ENCODE measurements around the gene SFMBT2.

SFMBT2 gene

GRCh38 chr10:7424919-7425318, 14.1 kb upstream of the SFMBT2 start:
- DNase-seq = no peak

- no peak for DNase-seq
Observed at GRCh38 chr10:7424315-7424714, 13.5 kb upstream of the SFMBT2 start.

DNA sequence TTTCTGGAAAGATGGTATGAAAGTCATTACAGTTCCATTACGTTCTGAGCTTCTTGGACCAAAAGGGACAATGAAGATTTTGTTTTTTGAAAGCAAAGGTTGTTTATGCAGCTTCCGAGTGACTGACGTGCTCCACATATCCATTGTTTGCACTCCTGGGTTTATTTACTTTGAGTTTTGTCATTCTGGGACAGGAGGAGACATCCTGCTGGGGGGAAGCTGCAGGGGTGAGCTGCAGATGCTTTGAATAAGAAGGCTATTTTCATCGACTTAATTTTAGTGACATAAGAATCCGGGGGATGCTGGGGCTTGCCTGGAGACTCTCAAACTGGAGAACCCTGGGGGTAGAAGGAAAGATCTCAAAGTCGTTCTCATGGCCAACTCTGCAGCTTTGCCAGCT, 12.7 kb upstream of the SFMBT2 start:
- DNase-seq = peak; percentile 19

- no peak for DNase-seq
Observed at GRCh38 chr10:7421526-7421925, 10.7 kb upstream of the SFMBT2 start.

- DNase-seq = no peak
Observed at GRCh38 chr10:7419998-7420397, 9.2 kb upstream of the SFMBT2 start.

DNA sequence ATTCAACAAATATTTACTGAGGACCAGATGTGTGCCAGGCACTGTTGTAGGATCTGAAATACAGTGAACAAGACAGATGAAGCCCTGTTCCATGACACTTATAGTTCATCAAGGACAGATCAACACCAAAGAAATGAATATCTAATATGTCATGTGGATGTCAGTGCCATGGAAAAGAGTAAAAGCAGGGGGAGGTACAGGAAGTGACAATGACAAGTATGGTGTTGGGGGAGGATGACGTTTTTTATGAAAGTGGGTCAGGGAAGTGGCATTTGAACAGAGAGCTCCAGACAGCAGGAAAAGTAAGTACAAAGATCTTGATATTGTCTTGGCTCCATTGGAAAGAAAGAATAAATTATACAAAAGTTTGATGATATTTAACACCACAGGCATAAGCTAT, 7.0 kb upstream of the SFMBT2 start:
- no peak for DNase-seq

DNA sequence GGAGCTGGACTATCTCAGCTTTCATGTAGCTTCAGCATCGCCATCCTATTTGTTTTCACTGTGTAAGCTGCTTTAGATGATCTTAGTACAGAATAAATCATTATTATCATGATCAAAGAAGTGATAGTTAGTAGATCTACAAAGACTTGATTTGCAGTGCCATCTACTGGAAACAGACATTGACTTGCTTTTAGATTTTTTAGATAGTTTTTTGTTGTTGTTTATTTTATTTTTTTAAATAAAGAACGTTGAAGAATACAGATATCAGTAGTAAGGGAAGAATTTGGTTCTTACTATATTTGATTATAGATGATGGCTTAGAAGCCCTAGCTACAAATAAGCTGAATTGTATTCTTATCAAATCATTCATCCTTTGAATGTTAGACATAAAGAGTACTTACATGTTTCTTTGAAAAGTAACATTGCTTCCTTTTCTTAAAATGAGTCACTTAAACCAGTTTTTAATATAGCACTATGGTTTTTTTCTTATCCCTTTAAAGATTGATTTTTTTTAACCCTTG, 6.3 kb upstream of the SFMBT2 start:
- DNase-seq = no peak

GRCh38 chr10:7414766-7415165, 3.9 kb upstream of the SFMBT2 start:
- no peak for DNase-seq

DNA sequence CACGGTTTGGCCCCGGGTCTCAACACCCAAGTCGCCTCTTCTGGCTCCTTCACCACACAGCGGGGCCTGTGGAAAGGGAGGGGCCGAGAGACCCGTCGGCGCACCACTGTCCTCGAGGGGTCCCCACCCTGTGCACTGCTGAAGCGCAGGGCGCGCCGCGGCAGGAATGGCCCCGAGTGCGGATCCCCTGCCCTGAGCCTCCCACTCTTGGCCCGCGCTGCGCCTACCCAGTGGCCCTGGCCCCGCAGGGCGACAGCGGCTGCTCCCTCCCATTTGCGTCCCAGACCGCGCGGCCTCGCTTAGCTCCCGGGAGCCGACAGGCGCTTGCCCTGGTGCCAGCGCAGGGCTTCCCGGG, 2.1 kb upstream of the SFMBT2 start:
- DNase-seq = no peak

DNA sequence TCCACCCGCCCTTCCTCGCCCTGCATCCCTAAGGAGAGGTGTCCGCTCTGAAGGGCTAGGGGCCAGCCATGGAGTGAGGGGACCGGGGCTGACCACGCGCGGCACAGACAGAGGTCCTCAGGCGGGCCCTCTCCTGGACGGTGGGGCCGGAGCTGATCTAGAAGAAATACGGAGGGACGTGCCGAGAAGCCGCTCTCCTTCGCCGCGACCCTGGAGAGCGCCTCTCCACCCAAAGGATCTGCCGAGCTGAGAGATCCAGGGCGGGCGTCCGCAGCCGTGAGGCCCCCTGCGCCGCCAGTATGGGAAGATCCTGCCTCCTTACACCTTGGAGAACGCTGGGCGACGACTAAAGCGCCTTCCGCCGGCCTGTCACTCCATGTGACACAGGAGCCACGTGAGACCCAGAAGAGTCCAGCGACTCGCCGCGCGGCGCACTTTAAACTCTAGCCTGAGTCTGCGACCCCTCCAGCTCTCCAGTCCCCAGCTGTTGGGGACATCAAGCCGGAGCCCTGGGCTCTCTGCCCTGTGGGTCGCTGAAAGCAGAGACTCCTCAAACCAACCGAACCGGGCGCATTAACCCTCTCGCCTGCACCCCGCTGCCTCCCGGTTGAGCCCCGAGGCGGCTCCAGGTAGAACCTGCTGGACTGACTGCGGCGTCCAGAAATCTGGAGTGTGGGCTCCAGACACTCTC, 1.5 kb upstream of the SFMBT2 start:
- DNase-seq = no peak

DNA sequence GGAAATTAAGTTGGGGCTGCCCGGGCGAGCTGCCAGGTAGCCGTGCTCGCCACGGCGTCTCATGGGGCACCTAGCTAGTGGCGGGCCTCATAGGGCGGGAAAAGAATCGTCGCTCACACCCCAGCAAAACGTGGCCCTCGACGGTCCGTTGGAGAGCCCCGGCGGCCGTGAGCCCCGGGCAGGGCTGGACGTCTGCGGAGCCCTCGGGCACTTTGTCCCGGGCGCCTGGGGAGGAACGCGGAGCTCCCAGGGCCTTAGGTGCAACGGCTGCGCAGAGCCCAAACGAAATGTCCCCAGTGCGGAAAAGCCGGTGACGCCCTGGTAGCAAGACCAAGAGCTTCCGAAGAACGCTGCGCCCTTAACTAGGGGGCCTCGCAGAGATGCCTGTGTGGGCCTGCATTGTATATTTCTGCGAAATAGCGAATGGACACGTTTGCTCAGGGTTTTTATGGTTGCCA, 866 bp upstream of the SFMBT2 start:
- no peak for DNase-seq

DNA sequence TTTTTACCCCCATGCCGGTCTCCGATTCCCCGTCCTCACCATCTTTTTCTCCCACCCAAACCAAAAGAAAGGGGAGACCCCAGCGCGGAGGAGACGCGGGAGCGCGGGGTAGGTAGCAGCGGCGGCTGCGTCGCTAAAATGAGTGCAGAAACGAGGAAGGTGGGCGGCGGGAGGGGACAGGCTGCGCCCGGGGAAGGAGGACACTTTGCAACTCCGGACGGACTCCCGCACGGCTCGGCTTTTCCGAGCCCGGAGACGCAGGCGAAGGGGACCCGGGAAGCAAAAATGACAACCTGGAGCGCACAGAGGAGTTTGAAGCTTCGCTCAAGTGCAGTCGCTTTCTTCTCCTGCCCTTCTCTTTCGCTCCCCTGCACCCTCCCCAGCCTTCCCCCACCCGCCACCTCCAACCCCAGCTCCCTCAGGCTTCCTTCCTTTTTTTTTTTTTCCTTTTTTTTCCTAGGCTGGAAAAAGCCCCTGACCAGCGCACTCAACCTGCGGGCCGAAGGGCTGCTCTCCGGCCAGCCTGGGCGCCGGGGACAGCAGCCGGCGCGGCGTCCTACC, 453 bp downstream of the SFMBT2 start:
- no peak for DNase-seq

DNA sequence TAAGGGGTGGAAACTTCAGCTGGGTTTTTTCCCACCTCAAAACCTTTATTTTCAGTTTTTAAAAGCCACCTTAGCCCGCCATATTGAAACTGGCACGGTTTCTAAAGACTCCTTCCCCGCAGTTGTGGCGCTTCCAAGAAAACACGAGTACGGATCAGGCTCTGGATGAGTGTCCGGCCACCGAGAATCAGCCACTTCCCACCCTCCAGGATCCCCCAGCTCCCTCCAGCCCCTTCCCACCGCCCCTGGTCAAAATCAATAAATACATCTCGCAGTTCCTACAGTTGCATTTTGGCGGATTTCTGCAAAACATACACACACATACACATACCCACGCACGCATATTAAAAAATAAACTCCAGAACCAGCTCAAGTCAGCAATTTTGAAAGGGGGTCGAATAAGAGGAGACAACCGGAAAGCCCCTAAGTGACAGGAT, 1.1 kb downstream of the SFMBT2 start:
- no peak for DNase-seq

GRCh38 chr10:7409045-7409731, 1.6 kb downstream of the SFMBT2 start:
- no peak for DNase-seq

DNA sequence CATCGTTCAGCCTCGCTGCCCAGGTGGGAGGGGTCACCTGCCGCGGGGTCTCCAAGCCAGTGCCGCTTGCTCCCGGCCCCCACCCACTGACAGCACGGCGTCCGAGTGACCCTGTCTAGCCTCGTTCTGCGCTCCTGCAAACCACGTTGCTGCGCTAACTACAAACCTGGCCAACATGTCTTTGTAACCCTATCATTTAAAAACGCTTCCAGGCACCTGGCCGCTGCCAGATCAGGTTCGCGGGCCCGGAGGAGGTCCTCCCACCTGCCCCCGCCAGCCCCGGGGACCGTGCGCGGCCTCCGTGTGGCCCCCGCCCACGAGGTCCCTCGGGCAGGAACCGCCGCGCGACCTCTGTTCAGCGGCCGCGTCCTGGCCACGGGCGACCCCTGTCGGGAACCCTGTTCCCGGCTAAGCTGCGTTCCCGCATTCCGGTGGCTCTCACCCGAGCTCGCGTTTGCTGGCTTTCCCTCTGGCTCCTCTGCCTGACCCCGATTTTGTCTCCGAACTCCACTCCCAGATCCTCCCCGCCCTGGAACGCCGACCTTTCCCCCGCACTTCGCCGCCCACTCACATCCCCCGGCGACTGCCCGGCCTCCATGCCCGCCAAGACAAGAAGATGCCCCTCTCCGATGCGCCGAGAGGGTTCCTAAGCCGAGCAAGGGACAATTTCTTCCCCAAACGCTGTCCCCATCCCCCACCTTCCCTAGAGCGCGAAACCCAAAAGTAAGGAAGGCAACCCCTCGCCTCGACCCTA, 2.4 kb downstream of the SFMBT2 start:
- DNase-seq = peak; percentile 21

DNA sequence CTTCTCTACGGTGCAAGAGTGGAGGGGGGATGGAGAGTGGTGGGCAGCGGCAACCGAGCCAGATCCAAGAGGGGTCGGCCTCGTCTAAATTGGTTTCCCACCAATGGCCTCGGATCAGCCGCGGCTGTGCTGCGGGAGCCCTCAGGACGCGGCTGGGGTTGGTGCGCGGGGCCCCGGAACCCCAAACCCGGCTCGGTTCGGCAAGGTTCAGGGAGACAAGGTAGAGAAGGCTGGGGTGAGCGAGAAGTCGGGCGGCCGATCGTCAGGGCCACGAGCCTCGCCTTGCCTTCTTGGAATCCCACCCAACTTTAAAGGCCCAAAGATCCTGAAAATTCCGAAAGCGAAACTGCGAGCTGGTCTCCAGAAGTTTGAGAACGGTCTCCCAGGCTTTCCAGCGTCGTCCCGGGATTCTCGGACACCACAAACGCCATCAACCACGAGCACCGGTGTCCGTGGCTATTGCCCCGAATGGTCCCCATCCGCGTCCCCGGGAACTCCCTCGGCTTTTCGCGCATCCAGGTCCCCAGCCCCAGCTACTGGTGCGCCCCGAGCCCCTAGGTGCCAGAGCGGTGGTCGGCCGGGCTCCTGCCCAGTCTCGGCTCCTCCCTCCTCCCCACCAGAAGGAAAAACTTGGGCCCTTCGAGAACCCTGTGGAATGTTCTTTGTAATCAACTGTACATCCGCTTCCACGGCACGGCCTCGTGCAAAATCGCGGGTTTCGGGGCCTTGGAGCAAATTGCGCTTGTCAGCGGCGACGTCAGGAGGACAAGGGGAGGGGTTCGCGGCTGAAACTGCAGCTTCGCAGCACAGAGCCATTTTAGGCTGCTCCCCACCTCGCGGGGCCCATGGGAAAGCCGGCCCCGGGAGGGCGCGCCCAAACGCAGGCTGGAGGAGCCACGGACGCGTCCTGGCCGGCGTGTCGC, 3.2 kb downstream of the SFMBT2 start:
- DNase-seq = no peak

DNA sequence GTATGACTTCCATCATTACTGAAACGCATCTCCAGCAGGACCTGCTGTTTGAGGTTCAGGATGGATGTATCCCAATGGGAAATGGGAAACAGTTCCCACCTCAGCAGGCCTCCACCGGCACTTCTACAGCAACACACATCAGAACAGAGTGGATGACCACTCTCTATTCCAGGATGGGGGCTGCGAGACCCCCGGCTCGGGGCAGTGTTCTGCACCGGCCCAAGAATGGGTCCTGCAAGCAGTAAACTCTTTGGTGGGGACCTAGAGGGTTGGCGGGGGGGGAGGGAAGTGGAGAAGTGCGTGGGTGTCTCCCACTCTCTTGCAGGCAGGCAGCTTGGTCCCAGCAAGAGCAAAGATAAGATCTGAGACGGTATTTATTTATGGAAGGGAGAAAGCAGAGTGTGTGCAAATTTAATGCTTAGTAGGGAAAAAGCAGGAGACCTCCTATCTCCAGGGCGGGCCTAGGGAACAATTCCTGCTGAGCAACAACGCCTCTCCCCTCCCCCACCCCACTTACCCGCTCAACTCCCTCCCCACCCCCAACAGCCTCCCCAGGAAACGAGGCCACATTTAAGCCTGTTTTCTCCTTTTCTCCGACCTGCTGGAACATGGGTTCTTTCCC, 4.0 kb downstream of the SFMBT2 start:
- no peak for DNase-seq

DNA sequence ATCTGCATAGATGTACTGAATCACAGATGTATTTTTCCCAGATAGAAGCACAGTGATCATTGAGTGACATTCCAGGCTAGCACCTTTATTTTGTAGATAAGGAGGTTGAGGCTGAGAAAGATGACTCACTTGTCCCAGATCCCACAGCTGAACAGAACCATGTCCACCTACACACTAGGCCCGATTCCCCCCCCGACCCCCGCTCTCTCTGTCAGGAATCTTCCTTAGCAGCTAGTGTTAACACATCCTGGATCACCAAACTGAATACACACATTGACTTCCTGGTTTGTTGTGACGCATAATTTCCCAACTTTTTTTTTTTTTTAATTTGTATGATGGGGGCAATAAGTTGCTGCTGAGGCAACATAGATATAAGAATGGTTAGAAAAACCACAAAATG, 5.2 kb downstream of the SFMBT2 start:
- no peak for DNase-seq

DNA sequence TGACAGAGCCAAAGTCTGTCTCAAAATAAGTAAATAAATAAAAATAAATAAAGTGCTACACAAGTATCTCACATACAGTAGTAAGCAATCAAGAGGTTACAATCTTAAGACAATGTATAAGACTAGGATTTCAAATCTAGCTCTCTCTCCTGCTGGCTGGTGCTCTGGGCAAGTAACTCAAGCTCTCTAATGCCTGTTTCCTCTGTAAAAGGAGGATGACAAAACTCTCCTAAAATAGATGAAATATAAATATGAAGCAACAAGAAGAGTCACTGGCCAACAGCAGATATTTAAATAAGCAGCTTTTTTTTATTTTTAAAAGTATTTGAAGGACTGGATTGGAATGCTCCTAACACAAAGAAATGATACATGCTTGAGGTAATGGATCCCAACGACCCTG, 7.2 kb downstream of the SFMBT2 start:
- DNase-seq = no peak

DNA sequence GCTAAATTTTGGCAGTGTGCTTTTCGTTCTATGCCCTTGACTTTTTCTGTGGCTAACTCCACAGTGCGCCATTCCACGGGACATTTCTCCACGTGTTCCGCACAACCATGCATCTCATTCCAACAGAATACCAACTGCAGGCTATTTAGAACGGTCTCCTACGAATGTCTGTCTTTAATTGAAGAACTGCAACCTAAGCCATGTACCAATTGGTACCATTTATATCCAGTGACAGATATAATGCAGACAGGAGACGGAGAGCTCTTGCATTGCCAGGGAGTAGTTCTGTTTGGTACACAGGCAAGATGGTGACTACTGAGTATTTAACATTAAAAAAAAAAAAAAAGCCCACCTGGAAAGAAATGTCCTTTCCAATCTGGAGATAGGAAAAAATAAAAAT, 9.1 kb downstream of the SFMBT2 start:
- DNase-seq = no peak

- DNase-seq = no peak
Observed at GRCh38 chr10:7401156-7401555, 9.7 kb downstream of the SFMBT2 start.

Measured in COR-L47 (cell line).